ENCODE results near the gene TMEM108. TPM values are rescaled to one million over a fixed set of nuclear protein-coding genes. Genes with fewer than 3 reads are reported as not detected.

TMEM108 gene
- total and polyA plus RNA-seq, 9 donors: under 0.01 to 4.2 (median 0.46) TPM; not detected in 2

- intact Hi-C loops (cut with DNase I): no loop called here
- WGBS, 3 donors: 67 to 77% (median 68%) methylated on average over 1 of the region's 1 CpG
- Histone ChIP-seq H3K9me3 (no peaks in the 10 kb centered on the region), H3K36me3 (no peaks in the 10 kb centered on the region), H3K4me3 (no peak overlapping the region), H3K4me1 (ENCODE audit: insufficient read depth) (no peaks in the 10 kb centered on the region), H3K27ac (no peak overlapping the region), H3K27me3 (no peaks in the 10 kb centered on the region)
- DNase-seq: no peak
- TF ChIP-seq POLR2A (IDR thresholded peaks at IDR 0.05) (no peak), EP300 (IDR thresholded peaks at IDR 0.05) (no peak)
- TF ChIP-seq, protein P1, sequence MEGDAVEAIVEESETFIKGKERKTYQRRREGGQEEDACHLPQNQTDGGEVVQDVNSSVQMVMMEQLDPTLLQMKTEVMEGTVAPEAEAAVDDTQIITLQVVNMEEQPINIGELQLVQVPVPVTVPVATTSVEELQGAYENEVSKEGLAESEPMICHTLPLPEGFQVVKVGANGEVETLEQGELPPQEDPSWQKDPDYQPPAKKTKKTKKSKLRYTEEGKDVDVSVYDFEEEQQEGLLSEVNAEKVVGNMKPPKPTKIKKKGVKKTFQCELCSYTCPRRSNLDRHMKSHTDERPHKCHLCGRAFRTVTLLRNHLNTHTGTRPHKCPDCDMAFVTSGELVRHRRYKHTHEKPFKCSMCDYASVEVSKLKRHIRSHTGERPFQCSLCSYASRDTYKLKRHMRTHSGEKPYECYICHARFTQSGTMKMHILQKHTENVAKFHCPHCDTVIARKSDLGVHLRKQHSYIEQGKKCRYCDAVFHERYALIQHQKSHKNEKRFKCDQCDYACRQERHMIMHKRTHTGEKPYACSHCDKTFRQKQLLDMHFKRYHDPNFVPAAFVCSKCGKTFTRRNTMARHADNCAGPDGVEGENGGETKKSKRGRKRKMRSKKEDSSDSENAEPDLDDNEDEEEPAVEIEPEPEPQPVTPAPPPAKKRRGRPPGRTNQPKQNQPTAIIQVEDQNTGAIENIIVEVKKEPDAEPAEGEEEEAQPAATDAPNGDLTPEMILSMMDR (IDR thresholded peaks at IDR 0.05): no peak
Measured at GRCh38 chr3:133280586-133280985, 242.4 kb downstream of the TMEM108 start.

- no peaks in the 10 kb centered on the region for H3K9me3 ChIP-seq
- no peak overlapping the region for H3K4me3 ChIP-seq
- no peaks in the 10 kb centered on the region for H3K27me3 ChIP-seq
- H3K27ac ChIP-seq: no peak overlapping the region
- TF ChIP-seq POLR2A (IDR thresholded peaks at IDR 0.05) (no peak), EP300 (IDR thresholded peaks at IDR 0.05) (no peak)
- TF ChIP-seq, protein P1 (IDR thresholded peaks at IDR 0.05): no peak
- no peaks in the 10 kb centered on the region for H3K4me1 ChIP-seq (ENCODE audit: insufficient read depth)
- H3K36me3 ChIP-seq: no peaks in the 10 kb centered on the region
- intact Hi-C loops (cut with DNase I): no loop called here
- DNase-seq: no peak
- WGBS, 3 donors: 42 to 47% (median 42%) methylated on average over 4 of the region's 4 CpGs
Measured at GRCh38 chr3:133282236-133282635, 244.0 kb downstream of the TMEM108 start.

GRCh38 chr3:133283958-133284807 is 246.0 kb downstream of the TMEM108 start:
- no peak overlapping the region for H3K27ac ChIP-seq
- H3K4me3 ChIP-seq: no peak overlapping the region
- intact Hi-C loops (cut with DNase I): no loop called here
- H3K4me1 ChIP-seq (ENCODE audit: insufficient read depth): no peaks in the 10 kb centered on the region
- TF ChIP-seq POLR2A (IDR thresholded peaks at IDR 0.05) (no peak), EP300 (IDR thresholded peaks at IDR 0.05) (no peak)
- TF ChIP-seq, protein P1 (IDR thresholded peaks at IDR 0.05): no peak
- no peaks in the 10 kb centered on the region for H3K27me3 ChIP-seq
- H3K36me3 ChIP-seq: no peaks in the 10 kb centered on the region
- no peaks in the 10 kb centered on the region for H3K9me3 ChIP-seq
- WGBS, 3 donors: 29 to 36% (median 32%) methylated on average over 4 of the region's 4 CpGs
- DNase-seq: no peak

DNA sequence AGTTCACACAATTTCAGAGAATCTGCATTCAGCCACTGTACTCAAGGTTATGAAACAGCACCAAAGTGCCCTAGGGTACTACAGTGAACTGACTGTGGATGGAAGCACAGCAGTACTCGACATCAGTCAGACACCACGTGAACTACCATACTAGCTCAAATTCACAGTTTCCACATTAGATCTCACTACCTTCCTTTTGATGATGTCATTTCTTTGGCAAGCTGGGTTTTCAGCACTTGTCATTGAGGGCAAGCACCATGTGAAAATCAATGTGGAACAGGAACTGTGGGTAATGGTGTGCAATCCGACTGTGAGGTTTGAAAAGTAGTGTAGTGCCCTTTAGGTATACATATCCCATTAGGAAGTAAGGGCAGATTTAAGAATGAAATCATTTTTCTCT is 251.1 kb downstream of the TMEM108 start:
- no peak for DNase-seq
- intact Hi-C loops (cut with DNase I): no loop called here
- TF ChIP-seq, protein P1 (IDR thresholded peaks at IDR 0.05): no peak
- TF ChIP-seq EP300 (IDR thresholded peaks at IDR 0.05): no peak
- TF ChIP-seq POLR2A (IDR thresholded peaks at IDR 0.05): no peak
- WGBS, 3 donors: 91 to 98% (median 95%) methylated on average over 3 of the region's 3 CpGs
- Histone ChIP-seq H3K4me1 (ENCODE audit: insufficient read depth) (no peaks in the 10 kb centered on the region), H3K9me3 (no peaks in the 10 kb centered on the region), H3K36me3 (no peaks in the 10 kb centered on the region), H3K27me3 (no peaks in the 10 kb centered on the region), H3K4me3 (no peak overlapping the region), H3K27ac (no peak overlapping the region)
